IPS-15b (cell line): Measurements from ENCODE around the gene BNIPL.

Experiments used
- H3K27me3 ChIP-seq: one replicate; pipeline ENCODE4 v1.6.1; 2013; ENCODE audit warnings: low read length; ENCODE audit not compliant: control insufficient read depth, insufficient read depth
- H3K36me3 ChIP-seq: one replicate; pipeline ENCODE4 v1.6.1; 2013; ENCODE audit warnings: low read length; ENCODE audit not compliant: control insufficient read depth, insufficient read depth
- H3K4me1 ChIP-seq: one replicate; pipeline ENCODE4 v1.6.1; 2013; ENCODE audit warnings: mild to moderate bottlenecking, low read length; ENCODE audit not compliant: control insufficient read depth, insufficient read depth
- H3K4me3 ChIP-seq: one replicate; pipeline ENCODE4 v1.5.1; 2013; ENCODE audit warnings: low read depth, low read length
- H3K9ac ChIP-seq: one replicate; pipeline ENCODE4 v1.6.1; 2013; ENCODE audit warnings: low read depth, mild to moderate bottlenecking, low read length
- H3K9me3 ChIP-seq: one replicate; pipeline ENCODE4 v1.6.1; 2013; ENCODE audit warnings: mild to moderate bottlenecking, low read length; ENCODE audit not compliant: control insufficient read depth, insufficient read depth

BNIPL gene

GRCh38 chr1:151036356-151036755 lies at the start of gene BNIPL:
Gene BNIPL (plus strand): TSS chr1:151036586. CDS start chr1:151036726, 140 bp downstream.
- H3K36me3 ChIP-seq, result peaks cover 3% of the 10 kb centered on the region
- H3K4me1 ChIP-seq, result peaks cover 8% of the 10 kb centered on the region
- H3K27me3 ChIP-seq, result no peaks in the 10 kb centered on the region
- H3K9me3 ChIP-seq, result no peaks in the 10 kb centered on the region
- H3K4me3 ChIP-seq, result no peak within 1 kb of the TSS
- no peak within 1 kb of the TSS for H3K9ac ChIP-seq

- Histone ChIP-seq H3K36me3 (no peaks in the 10 kb centered on the region), H3K4me1 (no peaks in the 10 kb centered on the region), H3K9ac (no peak overlapping the region), H3K27me3 (no peaks in the 10 kb centered on the region), H3K9me3 (no peaks in the 10 kb centered on the region), H3K4me3 (no peak overlapping the region)
These were observed 48.5 kb upstream of the BNIPL start for GRCh38 chr1:150987924-150988323.

DNA sequence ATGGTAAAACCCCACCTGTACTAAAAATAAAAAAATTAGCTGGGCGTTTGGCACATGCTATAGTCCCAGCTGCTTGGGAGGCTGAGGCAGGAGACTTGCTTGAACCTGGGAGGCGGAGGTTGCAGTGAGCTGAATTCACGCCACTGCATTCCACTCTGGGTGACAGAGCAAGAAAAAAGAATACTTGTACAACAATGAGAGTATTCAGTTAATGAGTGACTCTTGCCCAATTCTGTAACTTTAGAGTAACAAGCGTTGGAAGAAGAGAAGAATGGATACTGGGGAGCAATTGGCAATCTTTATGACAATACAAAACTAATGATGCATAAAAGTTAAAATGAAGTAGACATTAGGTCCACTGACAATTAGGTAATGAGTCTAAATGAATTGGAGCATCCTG lies 43.8 kb upstream of the BNIPL start:
- H3K4me3 ChIP-seq, result no peak overlapping the region
- no peaks in the 10 kb centered on the region for H3K9me3 ChIP-seq
- no peaks in the 10 kb centered on the region for H3K27me3 ChIP-seq
- peaks cover 2% of the 10 kb centered on the region for H3K36me3 ChIP-seq
- no peak overlapping the region for H3K9ac ChIP-seq
- H3K4me1 ChIP-seq, result peaks cover 3% of the 10 kb centered on the region

DNA sequence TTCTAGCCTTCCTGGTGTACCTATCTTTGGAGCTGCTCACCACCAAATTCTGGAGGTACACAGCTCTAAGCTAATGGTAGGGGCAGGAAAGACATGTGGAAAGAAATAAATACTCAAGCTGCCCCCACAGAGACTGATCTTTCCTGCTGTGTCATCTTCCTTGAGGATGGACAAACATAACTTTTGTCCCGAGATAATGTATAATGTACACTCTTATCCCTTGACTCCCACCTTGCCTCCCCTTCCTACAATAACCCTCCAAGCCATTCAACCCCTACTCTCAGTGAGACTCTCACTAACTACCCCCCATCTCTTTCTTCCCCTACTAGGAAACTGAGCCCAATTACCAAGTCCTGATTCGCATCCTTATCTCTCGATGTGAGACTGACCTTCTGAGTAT lies 42.1 kb upstream of the BNIPL start:
- H3K9ac ChIP-seq, result no peak overlapping the region
- H3K27me3 ChIP-seq, result no peaks in the 10 kb centered on the region
- peaks cover 5% of the 10 kb centered on the region for H3K36me3 ChIP-seq
- H3K4me3 ChIP-seq, result no peak overlapping the region
- H3K9me3 ChIP-seq, result no peaks in the 10 kb centered on the region
- H3K4me1 ChIP-seq, result peaks cover 3% of the 10 kb centered on the region

GRCh38 chr1:150995460-150995859 lies 40.9 kb upstream of the BNIPL start:
- no peak overlapping the region for H3K4me3 ChIP-seq
- no peaks in the 10 kb centered on the region for H3K9me3 ChIP-seq
- H3K27me3 ChIP-seq, result no peaks in the 10 kb centered on the region
- peaks cover 5% of the 10 kb centered on the region for H3K36me3 ChIP-seq
- H3K4me1 ChIP-seq, result peaks cover 3% of the 10 kb centered on the region
- H3K9ac ChIP-seq, result peak overlapping the region; percentile 57

DNA sequence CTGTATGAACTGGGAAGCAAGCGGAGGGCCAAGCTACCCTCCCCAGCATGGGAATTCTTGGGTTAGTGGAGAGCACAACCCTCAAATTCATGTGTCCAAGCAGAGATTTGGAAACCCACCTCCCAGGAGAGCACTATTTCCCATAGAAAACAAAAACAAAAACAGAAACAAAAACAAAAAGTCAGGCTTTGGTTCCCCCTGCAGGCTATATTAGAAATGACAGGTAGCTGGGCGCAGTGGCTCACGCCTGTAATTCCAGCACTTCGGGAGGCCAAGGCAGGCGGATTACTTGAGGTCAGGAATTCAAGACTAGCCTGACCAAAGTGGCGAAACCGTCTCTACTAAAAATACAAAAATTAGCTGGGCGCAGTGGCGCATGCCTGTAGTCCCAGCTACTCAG lies 40.5 kb upstream of the BNIPL start:
- H3K4me3 ChIP-seq, result no peak overlapping the region
- H3K4me1 ChIP-seq, result peaks cover 3% of the 10 kb centered on the region
- H3K27me3 ChIP-seq, result no peaks in the 10 kb centered on the region
- H3K9ac ChIP-seq, result no peak overlapping the region
- H3K36me3 ChIP-seq, result peaks cover 5% of the 10 kb centered on the region
- no peaks in the 10 kb centered on the region for H3K9me3 ChIP-seq

- Histone ChIP-seq H3K9me3 (no peaks in the 10 kb centered on the region), H3K27me3 (no peaks in the 10 kb centered on the region), H3K4me3 (no peak overlapping the region), H3K9ac (no peak overlapping the region), H3K36me3 (peaks cover 5% of the 10 kb centered on the region), H3K4me1 (peaks cover 3% of the 10 kb centered on the region)
These were observed 39.1 kb upstream of the BNIPL start for GRCh38 chr1:150997126-150997872.

- H3K4me3 ChIP-seq, result no peak overlapping the region
- H3K9me3 ChIP-seq, result no peaks in the 10 kb centered on the region
- no peaks in the 10 kb centered on the region for H3K27me3 ChIP-seq
- H3K36me3 ChIP-seq, result peaks cover 5% of the 10 kb centered on the region
- peaks cover 3% of the 10 kb centered on the region for H3K4me1 ChIP-seq
- no peak overlapping the region for H3K9ac ChIP-seq
These were observed 38.4 kb upstream of the BNIPL start for GRCh38 chr1:150997949-150998348.

- H3K9ac ChIP-seq, result no peak overlapping the region
- peaks cover 3% of the 10 kb centered on the region for H3K4me1 ChIP-seq
- H3K27me3 ChIP-seq, result no peaks in the 10 kb centered on the region
- no peaks in the 10 kb centered on the region for H3K9me3 ChIP-seq
- H3K36me3 ChIP-seq, result peaks cover 5% of the 10 kb centered on the region
- H3K4me3 ChIP-seq, result no peak overlapping the region
These were observed 37.2 kb upstream of the BNIPL start for GRCh38 chr1:150999051-150999674.

DNA sequence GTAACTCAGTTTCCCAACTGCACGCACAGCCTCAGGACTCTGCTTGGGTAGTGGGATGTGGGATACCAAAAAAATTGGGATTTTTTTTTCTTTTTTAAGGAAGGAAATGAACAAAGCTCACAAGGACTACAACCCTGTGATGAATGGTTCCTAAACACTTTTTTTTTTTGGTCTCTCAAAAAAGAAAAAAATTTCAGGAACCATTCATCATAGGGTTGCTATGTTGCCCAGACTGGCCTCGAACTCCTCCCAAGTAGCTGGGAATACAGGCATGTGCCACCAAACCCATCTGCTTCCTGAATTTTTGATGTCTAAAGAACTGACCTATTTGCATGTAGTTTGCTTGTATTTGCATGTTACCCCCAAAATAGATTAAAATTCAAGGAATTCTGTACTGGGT lies 36.5 kb upstream of the BNIPL start:
- no peaks in the 10 kb centered on the region for H3K9me3 ChIP-seq
- peaks cover 3% of the 10 kb centered on the region for H3K4me1 ChIP-seq
- H3K4me3 ChIP-seq, result no peak overlapping the region
- H3K9ac ChIP-seq, result no peak overlapping the region
- peaks cover 4% of the 10 kb centered on the region for H3K36me3 ChIP-seq
- no peaks in the 10 kb centered on the region for H3K27me3 ChIP-seq

DNA sequence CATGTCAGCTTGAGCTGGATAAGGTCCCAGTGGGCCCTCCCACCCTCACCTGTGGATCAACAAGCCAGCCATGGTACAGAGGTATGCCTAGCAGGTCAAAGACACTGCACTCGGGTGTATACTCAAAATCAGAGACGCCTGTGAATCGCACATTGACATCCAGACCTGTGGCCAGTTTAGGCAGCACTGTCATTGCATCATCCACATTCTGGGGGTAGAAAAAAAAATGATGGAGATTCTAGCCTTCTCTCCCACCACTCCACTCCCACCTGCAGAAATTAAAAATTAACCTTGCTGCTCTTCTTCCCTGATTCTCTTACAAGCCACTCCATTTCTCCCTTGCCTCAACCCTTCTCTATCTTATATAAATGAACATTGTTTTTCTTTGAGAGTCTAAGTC lies 36.0 kb upstream of the BNIPL start:
- no peaks in the 10 kb centered on the region for H3K9me3 ChIP-seq
- H3K36me3 ChIP-seq, result peaks cover 2% of the 10 kb centered on the region
- H3K27me3 ChIP-seq, result no peaks in the 10 kb centered on the region
- H3K4me1 ChIP-seq, result peaks cover 3% of the 10 kb centered on the region
- no peak overlapping the region for H3K9ac ChIP-seq
- H3K4me3 ChIP-seq, result no peak overlapping the region

GRCh38 chr1:151001602-151002001 lies 34.8 kb upstream of the BNIPL start:
- no peak overlapping the region for H3K4me3 ChIP-seq
- peaks cover 5% of the 10 kb centered on the region for H3K4me1 ChIP-seq
- no peaks in the 10 kb centered on the region for H3K9me3 ChIP-seq
- peaks cover 2% of the 10 kb centered on the region for H3K36me3 ChIP-seq
- no peak overlapping the region for H3K9ac ChIP-seq
- H3K27me3 ChIP-seq, result no peaks in the 10 kb centered on the region
